ENCODE results near the gene TEX13D.
"Not testable (repeated sequence)": the region's sequence is repeated elsewhere in the genome, so short reads cannot be mapped to it uniquely, and the experiment has no call there.

Gene TEX13D

DNA sequence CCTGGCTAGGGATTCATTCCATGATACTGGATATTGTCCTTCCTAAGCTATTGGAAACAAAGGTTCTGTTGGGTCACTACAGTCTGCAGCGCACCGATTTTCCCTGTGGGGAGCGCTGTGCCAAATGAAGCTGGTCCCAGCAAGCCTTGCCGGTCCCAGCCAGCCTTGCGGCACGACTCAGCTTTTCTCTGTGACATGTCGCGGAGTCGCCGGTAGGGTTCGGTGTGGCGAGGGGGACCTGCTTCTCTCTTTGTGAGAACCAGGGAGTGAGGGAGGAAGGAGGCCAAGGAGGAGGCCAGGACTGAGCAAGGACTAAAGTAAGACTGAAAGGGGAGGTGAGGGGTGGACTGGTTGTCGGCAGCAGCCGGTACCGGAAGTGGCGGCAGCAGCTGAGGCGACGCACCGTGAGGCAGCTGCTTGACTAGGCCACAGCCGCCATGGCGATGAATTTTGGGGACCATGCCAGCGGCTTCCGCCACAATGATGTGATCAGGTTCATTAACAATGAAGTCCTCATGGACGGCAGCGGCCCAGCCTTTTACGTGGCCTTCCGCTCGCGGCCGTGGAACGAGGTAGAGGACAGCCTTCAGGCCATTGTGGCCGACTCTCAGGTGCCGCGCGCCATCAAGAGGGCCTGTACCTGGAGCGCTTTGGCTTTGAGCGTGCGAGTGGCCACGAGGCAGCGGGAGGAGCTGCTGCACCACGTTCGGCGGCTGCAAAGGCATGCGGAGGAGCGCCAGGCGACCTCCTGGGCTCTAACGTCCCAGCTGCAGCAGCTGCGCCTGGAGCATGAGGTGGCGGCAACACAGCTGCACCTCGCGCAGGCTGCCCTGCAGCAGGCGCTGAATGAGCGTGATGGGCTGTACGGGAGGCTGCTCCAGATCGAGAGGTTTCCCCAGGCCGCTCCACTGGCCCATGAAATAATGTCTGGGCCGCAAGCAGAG is at the start of gene TEX13D:
TSS of gene TEX13D (plus strand) at position 180 of the 944 bp plus-strand sequence. CDS start at position 438, 258 bp downstream.
- no peak within 1 kb of the TSS for H3K4me3 ChIP-seq (ENCODE audit: low read depth, low read length)
- POLR2A ChIA-PET: no interaction called here
- TF ChIP-seq CTCF (IDR thresholded peaks at IDR 0.05; ENCODE audit: insufficient read depth, low read length, missing control alignments): no peak
- DNase-seq (ENCODE audit: low read depth, low spot score): no peak
- CTCF ChIA-PET: no interaction called here

DNA sequence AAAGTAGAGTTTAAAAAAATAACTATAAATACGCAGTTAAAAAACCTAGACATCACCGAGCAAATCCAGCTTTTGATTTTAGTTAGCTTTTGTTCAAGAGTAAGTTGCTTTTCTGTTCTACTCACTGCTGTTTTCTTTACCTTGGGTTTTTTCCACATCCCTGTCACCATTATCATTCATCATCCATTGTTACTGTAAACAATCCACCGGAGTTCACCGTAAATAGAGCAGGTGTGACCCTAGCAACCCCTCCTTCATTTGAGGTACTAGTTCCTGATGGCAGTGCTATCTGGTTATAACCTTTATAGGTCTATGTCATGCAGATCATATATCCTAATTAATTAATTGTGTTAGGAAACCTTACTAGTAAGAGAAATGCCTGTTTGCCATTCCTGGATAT is 43.0 kb upstream of the TEX13D start:
- H3K4me3 ChIP-seq (ENCODE audit: low read depth, low read length): no peak overlapping the region
- ChIA-PET POLR2A (no interaction called here), CTCF (no interaction called here)
- no peak for DNase-seq (ENCODE audit: low read depth, low spot score)
- no peak for TF ChIP-seq CTCF (IDR thresholded peaks at IDR 0.05; ENCODE audit: insufficient read depth, low read length, missing control alignments)

- DNase-seq (ENCODE audit: low read depth, low spot score): no peak
- TF ChIP-seq CTCF (IDR thresholded peaks at IDR 0.05; ENCODE audit: insufficient read depth, low read length, missing control alignments): no peak
- ChIA-PET CTCF (no interaction called here), POLR2A (no interaction called here)
- H3K4me3 ChIP-seq (ENCODE audit: low read depth, low read length): no peak overlapping the region
Observed at GRCh38 chrX:124293810-124294209, 38.6 kb upstream of the TEX13D start.

GRCh38 chrX:124299323-124299722 is 33.1 kb upstream of the TEX13D start:
- H3K4me3 ChIP-seq (ENCODE audit: low read depth, low read length); POLR2A ChIA-PET; DNase-seq (ENCODE audit: low read depth, low spot score); CTCF ChIA-PET: not testable (repeated sequence)

DNA sequence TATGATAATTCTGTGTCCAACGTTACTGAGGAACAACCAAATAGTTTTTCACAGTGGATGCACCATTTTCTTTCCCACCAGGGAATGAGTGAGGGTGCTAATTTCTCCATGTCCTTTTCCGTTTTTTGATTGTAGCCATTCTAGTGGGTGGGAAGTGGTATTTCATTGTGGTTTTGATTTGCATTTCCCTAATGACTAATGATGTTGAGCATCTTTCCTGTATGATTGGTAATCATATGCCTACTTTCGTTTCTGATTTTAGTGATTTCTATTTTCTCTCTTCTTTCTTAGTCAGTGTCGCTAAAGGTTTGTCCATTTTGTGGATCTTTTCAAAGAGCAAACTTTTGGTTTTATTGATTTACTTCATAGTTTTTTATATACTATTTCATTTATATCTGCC is 32.1 kb upstream of the TEX13D start:
- ChIA-PET POLR2A (no interaction called here), CTCF (no interaction called here)
- no peak overlapping the region for H3K4me3 ChIP-seq (ENCODE audit: low read depth, low read length)
- DNase-seq (ENCODE audit: low read depth, low spot score): no peak
- TF ChIP-seq CTCF (IDR thresholded peaks at IDR 0.05; ENCODE audit: insufficient read depth, low read length, missing control alignments): no peak

GRCh38 chrX:124307253-124307907 is 25.1 kb upstream of the TEX13D start:
- ChIA-PET CTCF (no interaction called here), POLR2A (no interaction called here)
- no peak for TF ChIP-seq CTCF (IDR thresholded peaks at IDR 0.05; ENCODE audit: insufficient read depth, low read length, missing control alignments)
- no peak overlapping the region for H3K4me3 ChIP-seq (ENCODE audit: low read depth, low read length)
- DNase-seq (ENCODE audit: low read depth, low spot score): no peak

All from AG04449 (cell line).